ENCODE results near the gene BPI.

DNA sequence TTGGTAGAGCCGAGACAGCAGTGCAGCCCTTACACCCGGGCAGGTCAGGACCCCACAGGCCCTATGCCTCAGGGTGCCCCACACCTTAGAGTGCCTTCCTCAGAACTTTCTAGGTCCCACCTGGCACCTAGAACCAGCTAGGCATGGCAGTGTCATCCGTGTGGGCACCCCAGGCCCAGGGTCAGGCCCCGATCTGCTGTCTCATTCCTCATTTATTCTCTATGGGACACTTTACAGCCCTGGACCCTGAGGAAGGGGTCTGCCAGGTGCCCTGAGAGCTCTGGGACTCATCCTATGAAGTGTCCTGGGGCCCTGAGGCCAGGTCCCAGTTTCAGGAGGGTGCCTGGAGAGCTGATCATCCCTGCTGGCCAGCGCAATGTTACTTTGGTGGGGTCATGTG lies 8.1 kb upstream of the BPI start:
- TF ChIP-seq, protein P1, sequence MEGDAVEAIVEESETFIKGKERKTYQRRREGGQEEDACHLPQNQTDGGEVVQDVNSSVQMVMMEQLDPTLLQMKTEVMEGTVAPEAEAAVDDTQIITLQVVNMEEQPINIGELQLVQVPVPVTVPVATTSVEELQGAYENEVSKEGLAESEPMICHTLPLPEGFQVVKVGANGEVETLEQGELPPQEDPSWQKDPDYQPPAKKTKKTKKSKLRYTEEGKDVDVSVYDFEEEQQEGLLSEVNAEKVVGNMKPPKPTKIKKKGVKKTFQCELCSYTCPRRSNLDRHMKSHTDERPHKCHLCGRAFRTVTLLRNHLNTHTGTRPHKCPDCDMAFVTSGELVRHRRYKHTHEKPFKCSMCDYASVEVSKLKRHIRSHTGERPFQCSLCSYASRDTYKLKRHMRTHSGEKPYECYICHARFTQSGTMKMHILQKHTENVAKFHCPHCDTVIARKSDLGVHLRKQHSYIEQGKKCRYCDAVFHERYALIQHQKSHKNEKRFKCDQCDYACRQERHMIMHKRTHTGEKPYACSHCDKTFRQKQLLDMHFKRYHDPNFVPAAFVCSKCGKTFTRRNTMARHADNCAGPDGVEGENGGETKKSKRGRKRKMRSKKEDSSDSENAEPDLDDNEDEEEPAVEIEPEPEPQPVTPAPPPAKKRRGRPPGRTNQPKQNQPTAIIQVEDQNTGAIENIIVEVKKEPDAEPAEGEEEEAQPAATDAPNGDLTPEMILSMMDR (IDR thresholded peaks at IDR 0.05; ENCODE audit: low read length) = no peak
- TF ChIP-seq EZH2 (IDR thresholded peaks at IDR 0.05; ENCODE audit: borderline replicate concordance, low read length) = no peak
